CD1c-positive myeloid dendritic cell (primary cell): ENCODE data around the gene COIL.

Experiments used
- DNase-seq: peaks from one replicate; pipeline ENCODE4 v3.0.0-alpha.2; 2016; ENCODE audit errors: extremely low spot score

COIL gene

GRCh38 chr17:56909742-56910508, 50.9 kb downstream of the COIL start:
- DNase-seq = peak; percentile 69

DNA sequence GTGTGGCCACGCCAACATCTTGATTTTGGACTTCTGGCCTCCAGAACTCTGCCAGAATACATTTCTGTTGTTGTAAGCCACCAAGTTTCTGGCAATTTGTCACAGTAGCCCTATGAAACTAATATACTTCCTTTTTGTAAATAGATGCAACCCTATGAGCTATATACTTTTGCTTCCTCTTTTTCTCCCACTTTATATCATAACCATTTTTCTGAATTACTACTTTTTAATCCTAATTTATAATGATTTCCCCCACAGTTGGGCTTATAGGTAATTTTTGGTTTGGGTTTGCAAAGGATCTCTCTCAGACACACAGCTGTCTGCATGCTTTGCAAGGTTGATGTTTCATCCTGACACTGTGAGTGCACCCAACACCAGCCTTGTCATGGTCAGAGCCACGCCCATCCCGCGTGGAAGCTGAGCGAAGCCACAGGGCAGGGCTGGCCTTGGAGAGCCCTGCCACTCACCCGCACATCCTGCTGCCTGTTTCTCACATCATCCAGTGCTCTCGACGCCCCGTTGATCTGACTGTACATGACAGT, 52.8 kb downstream of the COIL start:
- DNase-seq = peak; percentile 87

- no peak for DNase-seq
Observed at GRCh38 chr17:56903560-56903959, 57.3 kb downstream of the COIL start.

- DNase-seq = no peak
Observed at GRCh38 chr17:56902348-56902747, 58.5 kb downstream of the COIL start.

DNA sequence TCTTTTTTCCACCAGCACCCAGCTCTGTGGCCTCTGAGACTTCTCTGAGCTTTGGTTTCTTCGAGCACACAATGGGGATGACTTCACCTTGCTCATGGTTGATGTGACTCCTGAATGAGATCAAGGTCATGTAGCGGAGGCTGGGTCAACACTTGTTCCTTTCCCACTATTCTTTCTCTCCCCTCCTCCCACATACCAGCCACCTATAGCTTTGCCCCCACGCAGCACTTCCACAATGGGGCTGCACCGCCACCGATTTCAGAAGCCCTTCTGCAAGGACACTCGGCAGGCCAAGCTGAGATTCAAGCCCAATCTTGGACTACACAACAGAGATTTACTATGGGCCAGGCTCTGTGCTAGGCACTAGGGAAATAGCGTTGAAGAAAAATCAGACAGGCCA, 61.4 kb downstream of the COIL start:
- DNase-seq = no peak

DNA sequence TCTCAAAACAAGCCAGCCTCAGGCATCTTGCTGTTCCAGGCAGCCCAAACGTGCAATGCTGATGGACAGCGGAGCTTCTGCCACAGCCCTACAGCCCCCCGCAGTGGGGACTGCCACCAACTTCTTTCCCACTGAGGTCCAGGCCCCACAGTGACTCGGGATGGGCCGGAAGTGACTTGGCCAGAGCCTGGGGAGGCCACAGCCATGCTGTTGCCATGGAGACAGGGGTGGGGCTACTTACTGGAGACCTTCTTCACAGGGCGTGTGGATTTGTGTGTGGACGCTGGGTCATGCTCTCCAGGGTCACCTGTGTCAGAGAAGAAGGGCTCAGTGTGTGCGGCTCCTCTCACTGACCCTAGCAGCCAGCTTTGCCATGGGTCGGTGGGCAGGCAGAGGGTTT, 62.0 kb downstream of the COIL start:
- no peak for DNase-seq

DNA sequence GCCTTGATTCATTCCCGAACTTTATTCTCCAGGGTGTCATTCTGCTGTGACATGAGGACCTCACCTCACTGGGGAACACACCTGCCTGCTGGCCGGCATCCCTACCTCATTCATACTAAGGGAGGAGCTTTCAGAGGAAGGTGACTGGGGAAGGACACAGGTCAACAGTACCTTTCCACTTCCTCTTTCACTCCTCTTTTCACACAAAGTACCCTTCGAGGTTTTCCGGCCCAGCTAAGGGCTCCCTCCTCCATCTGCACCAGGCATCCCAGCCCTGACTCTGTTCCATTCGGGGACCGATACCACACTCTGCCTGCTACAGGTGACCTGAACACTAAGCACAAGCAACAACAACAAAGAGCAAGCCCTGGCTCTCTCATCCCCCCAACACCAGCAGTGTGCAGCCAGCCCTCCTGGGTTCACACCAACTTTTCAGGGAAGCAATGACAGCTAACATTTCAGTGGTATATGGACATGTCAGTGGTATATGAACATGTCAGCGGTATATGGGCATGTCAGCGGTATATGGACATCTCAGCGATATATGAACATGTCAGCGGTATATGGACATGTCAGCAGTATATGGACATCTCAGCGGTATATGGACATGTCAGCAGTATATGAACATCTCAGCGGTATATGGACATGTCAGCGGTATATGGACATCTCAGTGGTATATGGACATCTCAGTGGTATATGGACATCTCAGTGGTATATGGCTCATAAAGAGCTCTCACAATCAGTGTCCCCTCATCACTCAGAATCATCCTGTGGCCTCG, 63.0 kb downstream of the COIL start:
- DNase-seq = no peak

GRCh38 chr17:56896968-56897359, 63.9 kb downstream of the COIL start:
- no peak for DNase-seq

DNA sequence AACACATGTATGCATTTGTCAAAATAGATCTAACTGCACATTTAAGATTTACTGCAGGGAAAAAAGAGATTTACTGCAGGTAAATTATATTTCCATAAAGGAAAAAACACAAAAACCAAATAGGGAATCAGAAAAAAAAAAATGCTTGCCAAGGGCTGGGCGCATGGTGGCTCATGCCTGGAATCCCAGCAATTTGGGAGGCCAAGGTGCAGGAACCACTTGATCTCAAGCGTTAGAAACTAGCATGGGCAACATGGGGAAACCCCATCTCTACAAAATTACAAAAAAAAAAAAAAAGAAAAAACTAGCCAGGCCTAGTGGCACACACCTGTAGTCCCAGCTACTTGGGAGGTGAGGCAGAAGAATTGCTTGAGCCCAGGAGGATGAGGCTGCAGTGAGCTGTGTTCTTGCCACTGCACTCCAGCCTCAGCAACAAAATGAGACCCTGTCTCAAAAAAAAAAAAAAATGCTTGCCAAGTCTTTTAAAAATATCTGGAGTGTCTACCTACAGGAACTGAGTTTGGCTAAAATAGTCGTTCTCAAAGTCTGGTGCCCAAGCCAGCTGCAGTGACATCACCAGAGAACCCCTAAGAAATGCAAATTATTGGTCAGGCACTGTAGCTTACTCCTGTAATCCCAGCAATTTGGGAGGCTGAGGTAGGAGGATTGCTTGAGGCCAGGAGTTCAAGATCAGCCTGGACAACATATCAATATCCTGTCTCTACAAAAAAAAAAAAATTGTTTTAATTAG, 64.5 kb downstream of the COIL start:
- no peak for DNase-seq

DNA sequence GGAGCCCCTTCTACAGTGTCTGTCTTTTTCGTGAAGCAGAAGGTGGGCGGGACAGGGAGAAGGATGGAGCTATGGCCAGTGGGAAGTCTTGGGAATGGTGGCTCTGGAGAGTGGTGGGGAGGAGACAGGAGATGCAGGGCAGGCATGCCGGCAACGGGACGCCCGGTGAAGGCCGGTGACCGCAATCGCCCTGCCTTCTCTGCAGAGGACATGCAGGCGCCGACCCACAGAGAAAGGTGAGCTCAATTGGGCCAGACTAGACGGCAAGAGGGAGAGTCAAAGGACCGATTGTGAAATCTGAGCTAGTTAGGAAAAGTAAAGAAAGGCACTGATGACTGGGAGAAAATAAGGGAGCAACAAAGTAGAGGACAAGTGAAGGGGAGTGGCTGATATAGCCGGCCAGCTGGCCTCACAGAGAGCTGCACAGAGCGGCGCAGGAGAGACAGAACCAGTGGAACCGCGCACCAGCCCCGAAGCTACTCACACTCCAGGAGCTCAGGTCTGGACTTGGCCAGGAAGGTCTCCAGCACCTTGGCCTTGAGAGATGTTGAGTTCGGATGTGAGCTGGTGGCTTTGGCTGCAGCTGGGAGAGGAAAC, 65.9 kb downstream of the COIL start:
- no peak for DNase-seq

GRCh38 chr17:56893503-56893902, 67.3 kb downstream of the COIL start:
- no peak for DNase-seq

- DNase-seq = no peak
Observed at GRCh38 chr17:56892333-56892732, 68.5 kb downstream of the COIL start.

DNA sequence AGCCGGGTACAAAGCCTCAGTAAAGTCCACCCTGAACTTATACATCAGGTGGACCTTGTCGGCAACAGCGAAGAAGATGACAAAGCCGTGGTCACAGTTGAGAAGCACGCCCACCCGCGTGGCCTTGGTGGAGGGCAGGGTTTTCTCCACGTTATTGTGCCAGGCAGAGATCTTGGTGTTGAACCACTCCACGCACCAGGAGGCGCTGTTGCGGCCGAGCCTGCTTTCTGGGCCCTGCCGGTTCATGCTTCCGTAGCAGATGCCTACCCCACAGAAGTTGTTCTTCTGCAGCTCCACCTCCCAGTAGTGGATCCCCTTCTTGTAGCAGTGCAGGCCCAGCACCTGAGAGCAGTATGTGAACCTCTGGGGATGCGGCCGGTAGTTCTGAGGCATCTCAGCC, 69.1 kb downstream of the COIL start:
- DNase-seq = peak; percentile 53

- DNase-seq = no peak
Observed at GRCh38 chr17:56890906-56891674, 69.8 kb downstream of the COIL start.

DNA sequence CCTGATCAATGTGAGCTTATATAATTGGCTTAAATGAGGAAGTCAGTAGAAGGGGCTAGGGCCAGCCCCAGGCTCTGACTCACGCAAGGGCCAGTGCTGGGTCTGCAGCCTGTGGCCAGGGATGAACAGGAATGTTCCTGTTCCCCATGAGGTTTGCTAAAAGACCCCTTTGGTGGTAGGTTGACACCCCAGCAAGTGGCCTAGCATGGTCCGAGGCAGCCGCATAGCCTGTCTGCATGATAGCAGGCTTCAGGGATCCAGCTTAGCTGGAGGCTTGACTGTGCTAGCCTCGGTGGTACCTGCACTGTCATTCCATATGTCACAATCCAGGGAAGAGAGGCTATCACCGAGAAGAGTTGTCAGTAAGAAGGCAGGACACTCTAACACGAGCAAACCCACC, 70.5 kb downstream of the COIL start:
- DNase-seq = no peak
